Activated CD4-positive, alpha-beta T cell treated with anti-CD3 and anti-CD28 coated beads, Interleukin-2, amount 50 U/mL, for 16 hours (primary cell): Measurements from ENCODE around the gene UBE3A.
"Not testable (repeated sequence)": the region's sequence is repeated elsewhere in the genome, so short reads cannot be mapped to it uniquely, and the experiment has no call there.

Experiments used
- DNase-seq: peaks from one replicate; pipeline ENCODE4 v3.0.0-alpha.2; 2020

The UBE3A gene

DNA sequence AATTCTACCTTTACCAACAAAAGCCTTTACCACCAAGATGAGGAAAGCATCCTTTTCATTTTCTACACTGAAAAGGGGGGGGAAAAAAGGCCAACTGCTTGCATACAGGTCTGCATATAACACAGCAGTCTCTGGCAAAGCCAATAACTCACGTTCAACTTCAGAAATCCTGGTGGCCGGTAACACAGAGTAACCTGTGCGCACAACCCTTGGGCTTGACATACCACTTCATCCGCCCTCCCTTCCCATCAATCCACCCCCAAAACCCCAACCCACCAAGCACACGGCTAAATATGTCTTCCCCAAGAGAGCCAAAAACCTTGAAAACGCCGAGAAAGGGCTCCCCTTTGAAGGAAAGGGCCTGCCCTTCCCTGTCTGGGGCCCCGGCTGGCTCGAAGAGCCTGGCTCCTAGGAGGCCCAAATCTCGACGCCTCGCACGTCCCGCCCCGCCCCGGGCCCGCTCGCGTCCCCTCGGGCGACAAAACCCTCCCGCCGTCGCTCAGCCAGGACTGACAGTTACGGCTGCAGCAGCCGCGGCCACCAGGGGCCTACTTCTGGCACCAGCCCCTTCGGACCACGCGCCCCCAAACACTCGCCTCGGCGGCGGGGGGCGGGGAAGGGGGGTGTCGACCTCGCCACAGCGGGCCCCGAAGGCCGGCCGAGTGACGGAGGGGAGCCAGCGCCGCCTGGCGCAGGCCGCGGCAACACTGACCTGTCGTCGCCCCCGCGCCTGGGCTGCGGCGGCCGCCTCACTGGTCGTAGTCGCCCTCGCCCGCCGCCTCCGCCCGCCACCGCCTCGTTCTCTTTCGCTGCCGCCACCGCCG lies 835 bp downstream of the UBE3A start:
- peak; percentile 63 for DNase-seq

DNA sequence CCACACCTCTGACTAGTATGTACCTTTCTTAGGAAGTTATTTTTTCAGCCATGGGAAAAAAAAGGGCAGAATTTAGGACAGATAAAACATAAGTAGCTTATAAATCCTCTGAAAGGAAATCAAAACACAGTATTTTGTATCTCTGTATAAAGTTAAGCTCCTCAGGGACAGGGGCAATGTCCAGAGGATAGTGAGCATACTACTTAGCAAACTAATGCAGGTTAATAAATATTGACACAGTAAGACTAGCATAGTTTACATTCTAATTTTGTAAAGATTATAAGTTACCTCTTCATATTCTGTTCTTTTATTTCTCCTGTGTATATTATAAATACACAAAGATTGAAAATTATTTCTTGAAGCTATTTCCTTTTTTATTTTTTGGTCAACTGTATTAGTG lies 2.1 kb downstream of the UBE3A start:
- DNase-seq: no peak

DNA sequence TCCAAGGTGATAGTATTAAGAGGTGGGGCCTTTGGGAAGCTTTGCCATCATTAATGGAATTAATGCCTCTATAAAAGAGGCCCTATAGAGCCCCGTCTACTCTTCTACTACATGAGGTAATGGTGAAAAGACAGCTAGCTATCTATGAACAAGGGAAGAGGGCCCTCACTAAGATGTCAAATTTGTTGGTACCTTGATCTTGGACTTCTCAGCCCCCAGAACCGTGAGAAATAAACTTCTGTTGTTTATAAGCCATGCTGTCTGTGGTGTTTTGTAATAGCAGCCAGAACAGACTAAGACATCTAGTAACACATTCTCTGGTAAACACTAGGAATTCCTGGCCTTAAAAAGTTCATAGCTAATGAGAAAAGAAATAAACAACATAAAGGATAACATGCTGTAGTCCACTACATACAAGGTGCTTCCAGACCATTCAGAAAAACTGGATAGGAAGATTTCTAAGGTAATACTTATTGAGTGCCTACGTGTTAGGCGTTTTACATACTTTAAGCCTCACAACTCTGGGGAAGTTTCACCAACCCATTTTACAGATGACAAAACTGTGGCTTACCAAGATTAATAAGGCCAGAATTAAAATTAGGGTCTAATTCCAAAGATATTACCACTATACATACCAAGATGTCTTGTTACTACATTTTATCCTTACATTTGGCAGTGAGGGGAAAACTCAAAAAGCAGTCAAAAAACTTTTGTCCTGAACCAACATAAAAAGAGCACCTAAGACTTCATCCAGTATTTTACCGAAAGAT lies 3.2 kb downstream of the UBE3A start:
- no peak for DNase-seq

DNA sequence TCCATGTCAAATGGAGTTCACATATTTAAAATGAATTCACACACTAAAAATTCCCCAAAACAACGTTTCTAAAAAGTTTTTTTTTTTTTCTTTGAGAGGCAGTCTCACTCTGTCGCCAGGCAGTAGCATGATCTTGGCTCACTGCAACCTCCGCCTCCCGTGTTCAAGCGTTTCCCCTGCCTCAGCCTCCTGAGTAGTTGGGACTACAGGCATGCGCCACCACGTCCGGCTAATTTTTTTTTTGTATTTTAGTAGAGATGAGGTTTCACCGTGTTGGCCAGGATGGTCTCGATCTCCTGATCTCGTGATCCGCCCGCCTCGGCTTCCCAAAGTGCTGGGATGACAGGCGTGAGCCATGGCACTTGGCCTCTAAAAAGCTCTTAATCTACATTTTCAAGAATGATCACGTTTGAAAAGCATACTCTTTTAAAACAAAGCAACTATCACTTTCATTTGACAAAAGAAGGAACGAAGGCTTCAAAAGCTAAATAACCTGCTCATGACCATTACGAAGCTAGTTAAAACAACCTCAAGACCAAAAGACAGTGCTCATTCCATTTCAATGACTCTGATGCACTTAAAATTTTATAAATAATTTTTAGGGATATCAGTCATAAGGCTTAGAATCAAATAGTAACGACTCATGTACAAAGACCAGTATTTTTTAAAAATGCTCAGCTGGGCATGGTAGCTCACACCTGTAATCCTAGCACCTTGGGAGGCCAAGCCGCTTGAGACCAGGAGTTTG lies 5.5 kb downstream of the UBE3A start:
- no peak for DNase-seq

DNA sequence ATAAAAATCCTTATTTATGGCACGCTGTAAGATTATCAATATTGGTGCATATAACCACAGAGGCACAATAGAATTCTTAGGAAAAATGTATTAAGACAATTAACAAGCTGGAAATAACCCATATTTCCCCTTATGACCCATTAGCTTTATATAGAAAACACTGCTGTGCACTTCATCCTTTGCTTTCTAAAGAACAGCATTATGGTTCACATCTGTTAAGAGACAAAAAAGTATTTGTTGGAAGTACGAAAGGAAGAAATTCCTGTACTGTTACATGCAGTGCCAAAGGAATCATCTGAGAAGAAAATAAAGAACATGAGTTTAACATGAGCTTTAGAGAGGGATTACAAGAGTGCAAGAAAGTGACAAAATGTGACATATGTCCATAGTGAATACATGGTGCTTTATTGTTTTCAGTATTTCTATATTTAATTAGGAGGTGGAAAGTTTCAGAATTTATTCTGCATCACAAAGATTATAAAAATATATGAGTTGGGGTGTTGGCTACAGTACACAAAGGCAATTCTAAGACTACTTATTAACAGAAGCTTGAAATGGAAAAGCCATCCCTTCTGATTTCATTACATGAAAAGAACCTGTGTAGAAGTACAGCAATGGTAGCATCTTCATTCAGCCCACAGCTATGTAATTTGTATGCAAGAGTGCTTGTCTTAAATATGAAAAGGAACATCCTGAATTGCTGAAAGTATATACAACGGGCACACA lies 6.8 kb downstream of the UBE3A start:
- no peak for DNase-seq

DNA sequence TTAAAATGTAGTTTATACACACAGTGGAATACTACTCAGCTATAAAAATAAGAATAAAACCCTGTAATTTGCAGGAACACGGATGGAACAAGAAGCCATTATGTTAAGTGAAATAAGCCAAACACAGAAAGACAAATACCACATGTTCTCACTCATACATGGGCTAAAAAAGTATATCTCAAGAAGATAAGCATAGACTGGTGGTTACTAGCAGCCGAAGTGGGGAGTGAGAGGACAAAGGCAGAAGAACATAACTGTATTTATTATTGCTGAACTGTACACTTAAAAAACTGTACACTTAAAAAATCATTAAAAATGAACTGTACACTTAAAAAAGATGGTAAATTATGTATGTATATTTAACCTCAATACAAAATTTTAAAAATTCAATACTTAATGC lies 11.0 kb downstream of the UBE3A start:
- DNase-seq: no peak

DNA sequence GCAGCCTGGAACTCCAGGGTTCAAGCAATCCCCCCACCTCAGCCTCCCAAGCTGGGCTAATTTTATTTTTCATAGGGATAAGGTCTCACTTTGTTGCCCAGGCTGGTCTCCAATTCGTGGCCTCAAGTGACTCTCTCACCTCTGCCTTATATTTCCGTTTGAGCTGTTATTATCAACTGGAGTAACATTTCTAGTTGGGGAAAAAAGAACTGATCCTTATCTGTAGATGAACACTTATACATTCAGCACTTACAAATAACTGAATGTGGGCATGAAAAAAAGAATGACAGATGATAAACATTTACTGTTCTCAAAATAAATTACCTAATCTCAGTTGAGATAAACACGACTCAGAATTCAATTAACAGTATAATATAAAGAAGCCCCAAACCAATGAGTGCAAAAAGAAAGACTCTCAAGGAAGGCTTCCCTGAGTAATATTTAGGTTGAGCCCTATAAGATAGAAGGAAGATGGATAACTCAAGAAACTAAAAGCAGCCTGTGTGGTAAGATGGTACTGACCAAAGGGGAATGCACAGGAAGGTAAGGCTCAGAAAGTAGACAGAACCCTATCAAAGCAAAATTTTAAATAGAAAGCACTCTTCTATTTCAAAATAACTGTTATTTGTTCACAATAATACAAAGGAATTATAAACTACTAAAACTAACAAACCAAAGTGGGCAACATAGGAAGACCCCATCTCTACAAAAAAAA lies 11.8 kb downstream of the UBE3A start:
- no peak for DNase-seq

DNA sequence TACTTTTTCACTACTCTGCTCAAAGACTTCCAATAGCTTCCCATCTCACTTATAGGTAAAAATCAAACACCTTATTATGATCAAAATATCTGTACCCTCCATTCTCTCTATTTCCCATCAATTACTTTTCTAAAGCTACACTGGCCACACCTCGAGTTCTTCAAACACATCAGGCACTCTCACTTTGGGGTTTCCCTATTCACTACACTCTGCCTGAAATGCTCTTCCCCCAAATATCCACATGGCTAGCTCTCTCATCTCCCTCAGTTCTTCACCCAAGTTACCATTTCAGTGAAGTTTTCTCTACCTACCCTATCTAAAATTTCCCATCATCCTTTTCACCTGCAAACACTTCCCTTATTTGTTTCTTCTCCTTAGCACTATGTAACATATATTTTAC lies 14.8 kb downstream of the UBE3A start:
- no peak for DNase-seq

DNA sequence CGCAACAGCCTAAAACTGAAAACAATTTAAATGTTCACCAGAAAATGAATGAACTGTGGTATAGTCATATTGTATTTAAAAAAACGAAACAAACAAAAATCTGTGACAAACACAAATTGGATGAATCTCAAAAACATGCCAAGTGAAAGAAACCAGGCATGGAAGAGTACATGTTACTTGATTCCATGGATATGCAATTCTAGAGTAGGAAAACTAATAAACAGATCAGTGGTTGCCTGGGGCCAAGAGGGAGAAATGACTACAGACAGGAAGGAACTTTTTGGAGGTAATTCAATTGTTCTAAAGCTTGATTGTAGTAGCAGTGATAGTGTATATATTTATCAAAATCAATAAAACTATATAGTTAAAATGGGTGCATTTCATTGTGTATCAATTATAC lies 16.8 kb downstream of the UBE3A start:
- DNase-seq: no peak

DNA sequence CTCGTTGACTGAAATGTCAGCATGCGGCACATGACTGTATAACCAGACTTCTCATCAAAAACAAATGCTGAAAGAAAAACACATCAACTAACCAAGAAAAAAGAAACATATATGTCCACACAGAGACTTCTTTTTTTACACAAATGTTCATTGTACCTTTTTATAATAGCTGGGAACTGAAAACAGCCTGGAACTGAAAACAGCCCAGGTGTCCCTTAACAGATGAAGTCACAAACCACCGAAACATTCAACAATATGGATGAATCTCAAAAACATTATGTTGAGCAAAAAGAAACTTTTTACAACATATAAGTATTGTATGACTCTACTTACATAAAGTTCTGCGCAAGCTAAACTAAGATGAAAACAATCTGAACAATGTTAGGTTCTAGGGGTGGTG lies 20.6 kb downstream of the UBE3A start:
- DNase-seq: no peak

DNA sequence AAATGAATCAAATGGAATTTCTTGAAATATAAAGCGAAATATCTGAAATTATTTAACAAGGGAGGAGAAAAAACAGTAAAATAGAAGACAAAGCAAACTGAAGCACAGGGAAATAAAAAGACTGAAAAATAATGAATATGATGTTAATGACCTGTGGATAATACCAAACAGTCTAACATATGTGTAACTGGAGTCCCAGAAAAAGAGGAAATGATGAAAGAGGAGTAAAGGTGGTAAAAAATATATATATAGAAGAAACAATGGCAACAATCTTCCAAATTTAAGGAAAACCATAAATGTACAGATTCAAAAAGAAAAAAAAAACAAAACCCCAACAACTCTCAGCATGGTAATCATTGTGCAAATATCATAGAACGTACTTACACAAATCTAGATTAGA lies 21.2 kb downstream of the UBE3A start:
- no peak for DNase-seq

DNA sequence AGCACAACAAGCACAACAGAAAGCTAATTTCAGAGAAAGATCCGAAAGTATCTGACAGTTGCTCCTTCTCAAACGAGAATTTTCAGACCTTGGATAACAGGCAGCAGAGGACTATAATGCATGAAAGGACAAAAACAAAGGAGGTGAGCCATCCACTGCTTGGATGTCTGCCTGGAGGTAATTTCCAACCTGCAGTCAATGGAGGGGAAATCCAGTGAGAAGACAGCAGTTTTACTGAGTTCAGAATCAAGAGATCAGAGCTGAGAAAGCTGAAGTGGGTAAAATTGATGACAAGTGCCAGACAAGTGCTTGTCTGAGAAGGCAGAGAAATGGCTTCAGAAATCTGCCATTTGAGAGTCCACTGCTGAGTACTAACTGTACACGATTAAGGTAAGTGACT lies 22.1 kb downstream of the UBE3A start:
- DNase-seq: no peak

DNA sequence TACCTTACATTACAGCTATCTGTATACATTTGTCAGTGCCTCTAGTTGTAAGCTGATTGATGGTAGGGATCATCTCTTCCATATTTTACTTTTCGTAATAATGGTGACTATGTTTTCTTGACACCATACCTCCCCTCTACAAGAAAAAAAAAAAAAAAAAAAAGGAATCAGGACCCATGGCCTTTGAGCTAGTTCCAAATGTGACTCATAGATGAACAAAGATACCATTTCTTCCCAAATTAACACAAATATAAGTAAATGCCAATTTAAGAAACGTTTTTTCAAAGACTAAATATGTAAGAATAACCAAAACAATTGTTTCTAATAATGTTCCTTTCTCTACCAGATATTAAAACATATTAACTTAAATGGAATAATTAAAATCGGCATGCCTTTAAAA lies 23.1 kb downstream of the UBE3A start:
- DNase-seq: no peak

DNA sequence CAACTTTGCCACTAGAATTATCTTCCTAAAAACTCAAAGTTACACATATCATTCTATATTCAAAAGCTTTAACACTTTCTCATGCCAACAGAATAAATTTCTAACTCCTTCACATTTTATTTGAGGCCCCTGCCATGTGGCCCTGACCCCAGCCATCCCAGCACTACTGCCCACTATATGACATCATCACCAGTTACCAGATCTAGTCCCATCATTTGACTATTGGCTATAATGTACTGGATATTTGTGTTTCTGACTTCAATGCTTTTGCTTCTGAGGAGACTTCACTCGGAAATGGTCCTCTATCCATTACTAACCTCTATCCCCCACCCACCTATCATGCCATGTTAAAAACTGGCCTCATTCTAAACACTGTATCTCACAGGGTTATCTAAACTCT lies 23.6 kb downstream of the UBE3A start:
- no peak for DNase-seq

DNA sequence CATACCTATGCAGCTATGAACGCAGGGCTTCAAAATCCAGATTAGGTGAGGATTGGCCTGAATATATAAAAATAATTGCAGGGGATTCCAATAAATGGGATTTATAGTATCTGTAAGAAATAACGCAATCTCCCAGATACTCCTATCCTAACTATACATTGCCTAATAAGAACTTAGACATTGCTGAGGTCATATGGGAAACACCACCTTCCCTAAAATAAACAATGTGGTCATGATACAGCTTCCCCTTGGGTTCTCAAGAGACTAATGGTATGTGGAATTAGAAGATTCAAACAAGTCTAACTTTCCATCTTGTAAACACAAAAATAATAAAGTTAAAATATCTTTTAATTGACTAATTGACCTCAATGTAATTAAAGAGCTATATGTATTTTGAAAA lies 28.2 kb downstream of the UBE3A start:
- DNase-seq: no peak

DNA sequence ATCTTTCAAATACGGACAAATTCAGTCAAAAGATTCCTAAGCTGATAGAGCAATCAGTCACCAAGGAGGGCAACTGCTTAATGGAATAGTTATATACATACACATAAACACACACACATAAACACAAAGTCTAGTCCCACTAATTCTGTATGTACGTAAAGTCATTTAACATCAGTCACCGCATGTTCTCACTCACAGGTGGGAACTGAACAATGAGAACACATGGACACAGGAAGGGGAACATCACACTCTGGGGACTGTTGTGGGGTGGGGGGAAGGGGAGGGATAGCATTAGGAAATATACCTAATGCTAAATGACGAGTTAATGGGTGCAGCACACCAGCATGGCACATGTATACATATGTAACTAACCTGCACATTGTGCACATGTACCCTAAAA lies 29.1 kb downstream of the UBE3A start:
- DNase-seq: not testable (repeated sequence)

DNA sequence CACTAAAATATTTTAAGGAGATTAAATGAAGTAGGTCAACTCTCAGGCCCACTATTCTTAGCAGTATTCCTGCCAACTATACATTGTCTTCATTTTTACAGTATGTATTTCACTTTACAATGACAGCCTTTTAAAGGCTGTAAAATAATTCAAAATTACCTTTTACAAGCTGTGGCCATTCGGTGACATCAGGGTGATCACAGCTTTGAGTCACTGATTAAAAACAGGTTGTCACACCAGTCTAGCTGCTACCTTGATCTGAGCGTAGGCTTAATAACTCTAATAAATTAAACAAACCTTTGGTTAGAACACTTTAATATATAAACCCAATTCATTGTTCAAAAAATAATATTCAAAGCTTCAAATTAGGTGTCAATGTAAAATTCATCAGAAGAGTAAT lies 29.9 kb downstream of the UBE3A start:
- no peak for DNase-seq

DNA sequence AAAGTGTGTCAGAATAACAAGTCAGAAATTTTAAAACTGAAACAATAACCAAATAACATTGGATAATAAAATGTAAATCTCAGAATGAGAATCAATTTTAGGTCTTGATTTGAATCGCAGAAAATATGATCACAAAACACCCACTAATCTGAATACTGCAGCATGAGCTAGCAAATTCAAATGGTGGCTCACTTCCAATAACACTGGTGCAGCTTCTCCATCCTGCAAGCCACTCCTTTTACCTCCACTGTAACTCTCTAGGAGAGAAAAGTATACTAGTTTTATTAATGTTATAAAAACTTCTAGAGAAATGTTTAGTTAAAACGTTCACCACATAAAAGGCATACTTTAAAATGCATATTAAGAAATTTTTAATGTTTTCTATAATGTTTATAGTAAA lies 30.4 kb downstream of the UBE3A start:
- no peak for DNase-seq

DNA sequence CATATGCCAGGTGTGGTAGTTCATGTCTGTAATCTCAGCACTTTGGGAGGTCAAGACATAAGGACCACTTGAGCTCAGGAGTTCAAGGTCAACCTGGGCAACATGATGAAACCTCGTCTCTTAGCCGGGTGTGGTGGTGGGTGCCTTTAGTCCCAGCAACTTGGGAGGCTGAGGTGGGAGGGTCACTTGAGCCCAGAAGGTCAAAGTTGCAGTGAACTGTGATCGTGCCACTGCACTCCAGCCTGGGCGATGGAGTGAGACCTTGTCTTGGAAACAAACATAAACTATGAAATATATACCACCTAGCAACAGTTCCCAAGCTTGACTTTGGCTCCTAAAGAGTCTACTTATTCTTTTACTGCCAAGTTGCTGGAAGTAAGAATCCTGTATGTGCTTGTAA lies 30.9 kb downstream of the UBE3A start:
- no peak for DNase-seq

DNA sequence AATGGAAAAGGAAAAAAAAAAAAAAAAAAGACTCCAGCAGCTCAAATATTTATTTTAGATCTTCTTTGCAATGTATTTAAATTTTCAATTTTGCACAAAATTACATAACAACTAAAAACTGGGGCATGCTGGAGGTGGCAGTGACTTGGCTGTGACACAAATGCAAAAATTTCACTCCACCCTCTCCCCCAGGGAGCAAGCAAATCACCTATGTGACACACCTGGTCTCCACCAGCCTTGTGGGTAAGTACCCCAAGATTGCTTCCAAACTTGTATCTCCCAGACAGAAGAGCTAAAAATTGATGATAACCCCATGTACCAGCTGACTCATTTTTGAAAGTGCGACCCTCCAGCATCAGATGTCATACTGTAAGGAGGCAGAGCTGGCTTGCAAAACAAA lies 32.0 kb downstream of the UBE3A start:
- no peak for DNase-seq

DNA sequence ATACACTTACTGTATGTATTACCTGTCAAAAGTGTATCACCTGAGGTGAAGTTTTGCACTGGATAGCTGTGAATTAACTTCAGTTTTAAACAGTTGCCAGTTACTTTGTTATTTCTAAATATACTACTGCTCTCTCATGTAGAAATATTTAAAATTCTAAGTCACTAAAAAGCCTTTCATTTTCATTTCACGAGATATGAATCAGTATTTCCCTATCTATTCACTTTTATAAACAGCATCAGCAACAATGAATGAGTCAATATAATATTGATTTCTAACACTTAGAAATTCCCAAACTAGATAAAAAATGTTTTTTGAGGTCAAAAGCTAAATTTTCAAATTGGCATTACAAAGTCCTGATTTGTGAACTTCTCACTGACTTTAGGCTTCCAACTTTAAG lies 32.6 kb downstream of the UBE3A start:
- DNase-seq: no peak

DNA sequence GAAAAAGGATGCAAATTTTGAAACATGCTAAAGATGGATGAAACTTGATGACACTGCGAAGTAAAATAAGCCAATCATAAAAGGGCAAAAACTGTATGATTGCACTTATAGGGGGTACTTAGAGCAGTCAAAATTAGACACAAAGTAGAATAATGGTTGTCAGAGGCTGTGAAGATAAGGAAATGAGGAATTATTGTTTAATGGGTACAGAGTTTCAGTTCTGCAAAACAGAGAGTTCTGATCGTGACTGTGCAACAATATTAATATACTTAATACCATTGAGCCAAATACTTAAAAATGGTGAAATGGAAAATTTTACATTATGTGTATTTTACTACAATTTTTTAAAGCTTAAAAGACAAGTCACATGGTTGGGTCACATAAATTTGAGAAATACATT lies 35.1 kb downstream of the UBE3A start:
- DNase-seq: no peak

DNA sequence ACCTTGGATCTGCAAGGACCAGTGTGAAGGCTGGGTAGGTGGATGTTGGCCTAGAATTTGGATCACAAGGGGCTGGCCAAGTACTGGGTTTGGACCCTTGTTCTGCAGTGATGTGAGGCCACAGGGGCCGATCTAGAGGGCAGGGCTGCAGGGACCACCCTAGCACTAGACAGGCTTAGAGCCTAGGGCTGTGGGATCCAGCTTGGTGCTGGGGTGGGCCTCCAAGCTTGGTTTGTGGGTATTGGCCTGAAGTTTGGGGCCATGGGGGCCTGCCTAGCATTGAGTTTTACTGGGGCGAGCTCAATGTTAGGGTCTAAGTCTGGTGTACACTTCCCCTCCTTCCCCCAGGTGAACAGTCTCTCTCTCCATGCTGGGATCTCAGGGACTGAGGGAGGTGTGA lies 36.5 kb downstream of the UBE3A start:
- no peak for DNase-seq
